Activated CD4-positive, CD25-positive, alpha-beta regulatory T cell treated with anti-CD3 and anti-CD28 coated beads, Interleukin-2, amount 50 U/mL, for 16 hours (primary cell): ENCODE data around the gene MEGF6.

Experiments
- DNase-seq: peaks from one replicate; pipeline ENCODE4 v3.0.0-alpha.2; 2020; ENCODE audit warnings: low read depth, low spot score

Gene MEGF6

GRCh38 chr1:3521426-3521825 lies 89.9 kb downstream of the MEGF6 start:
- DNase-seq, result no peak

GRCh38 chr1:3520419-3521378 lies 90.6 kb downstream of the MEGF6 start:
- no peak for DNase-seq

GRCh38 chr1:3519301-3519885 lies 91.9 kb downstream of the MEGF6 start:
- no peak for DNase-seq

- no peak for DNase-seq
These were observed 92.6 kb downstream of the MEGF6 start for GRCh38 chr1:3518756-3519155.

- DNase-seq, result no peak
These were observed 93.1 kb downstream of the MEGF6 start for GRCh38 chr1:3518256-3518655.

- no peak for DNase-seq
These were observed 94.2 kb downstream of the MEGF6 start for GRCh38 chr1:3516911-3517675.

- DNase-seq, result no peak
These were observed 94.8 kb downstream of the MEGF6 start for GRCh38 chr1:3516481-3516869.

GRCh38 chr1:3515774-3516480 lies 95.4 kb downstream of the MEGF6 start:
- no peak for DNase-seq

GRCh38 chr1:3515272-3515671 lies 96.0 kb downstream of the MEGF6 start:
- DNase-seq, result no peak

- no peak for DNase-seq
These were observed 96.9 kb downstream of the MEGF6 start for GRCh38 chr1:3514404-3514803.

- no peak for DNase-seq
These were observed 99.5 kb downstream of the MEGF6 start for GRCh38 chr1:3511856-3512255.

- no peak for DNase-seq
These were observed 100.0 kb downstream of the MEGF6 start for GRCh38 chr1:3511306-3511705.

GRCh38 chr1:3510956-3511250 lies 100.4 kb downstream of the MEGF6 start:
- DNase-seq, result no peak

- no peak for DNase-seq
These were observed 101.0 kb downstream of the MEGF6 start for GRCh38 chr1:3510136-3510955.

GRCh38 chr1:3509721-3510120 lies 101.6 kb downstream of the MEGF6 start:
- no peak for DNase-seq

GRCh38 chr1:3508757-3509415 lies 102.4 kb downstream of the MEGF6 start:
- DNase-seq, result no peak

GRCh38 chr1:3507636-3508275 lies 103.6 kb downstream of the MEGF6 start:
- DNase-seq, result no peak

- DNase-seq, result no peak
These were observed 104.4 kb downstream of the MEGF6 start for GRCh38 chr1:3506943-3507342.

- no peak for DNase-seq
These were observed 105.3 kb downstream of the MEGF6 start for GRCh38 chr1:3506041-3506440.

GRCh38 chr1:3505161-3505560 lies 106.1 kb downstream of the MEGF6 start:
- DNase-seq, result no peak
